ENCODE measurements around the gene EPB41L5.
"Not testable (repeated sequence)": the region's sequence is repeated elsewhere in the genome, so short reads cannot be mapped to it uniquely, and the experiment has no call there.

The EPB41L5 gene

DNA sequence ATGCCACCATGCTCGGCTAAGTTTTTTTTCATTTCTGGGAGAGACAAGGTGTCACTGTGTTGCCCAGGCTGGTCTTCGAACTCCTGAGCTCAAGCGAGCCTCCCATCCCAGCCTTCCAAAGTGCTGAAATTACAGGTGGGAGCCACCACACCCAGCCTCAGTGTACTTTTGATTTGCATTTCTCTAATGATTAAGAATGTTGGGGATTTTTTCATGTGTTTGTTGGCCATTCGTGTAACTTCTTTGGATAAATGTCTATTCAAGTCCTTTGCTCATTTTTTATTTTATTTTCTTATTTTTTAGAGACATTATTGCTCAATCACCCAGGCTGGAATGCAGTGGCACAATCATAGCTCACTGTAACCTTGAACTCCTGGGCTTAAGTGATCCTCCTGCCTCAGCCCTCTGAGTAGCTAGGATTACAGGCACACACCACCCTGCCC lies 137.2 kb downstream of the EPB41L5 start:
- TF ChIP-seq, protein P1, sequence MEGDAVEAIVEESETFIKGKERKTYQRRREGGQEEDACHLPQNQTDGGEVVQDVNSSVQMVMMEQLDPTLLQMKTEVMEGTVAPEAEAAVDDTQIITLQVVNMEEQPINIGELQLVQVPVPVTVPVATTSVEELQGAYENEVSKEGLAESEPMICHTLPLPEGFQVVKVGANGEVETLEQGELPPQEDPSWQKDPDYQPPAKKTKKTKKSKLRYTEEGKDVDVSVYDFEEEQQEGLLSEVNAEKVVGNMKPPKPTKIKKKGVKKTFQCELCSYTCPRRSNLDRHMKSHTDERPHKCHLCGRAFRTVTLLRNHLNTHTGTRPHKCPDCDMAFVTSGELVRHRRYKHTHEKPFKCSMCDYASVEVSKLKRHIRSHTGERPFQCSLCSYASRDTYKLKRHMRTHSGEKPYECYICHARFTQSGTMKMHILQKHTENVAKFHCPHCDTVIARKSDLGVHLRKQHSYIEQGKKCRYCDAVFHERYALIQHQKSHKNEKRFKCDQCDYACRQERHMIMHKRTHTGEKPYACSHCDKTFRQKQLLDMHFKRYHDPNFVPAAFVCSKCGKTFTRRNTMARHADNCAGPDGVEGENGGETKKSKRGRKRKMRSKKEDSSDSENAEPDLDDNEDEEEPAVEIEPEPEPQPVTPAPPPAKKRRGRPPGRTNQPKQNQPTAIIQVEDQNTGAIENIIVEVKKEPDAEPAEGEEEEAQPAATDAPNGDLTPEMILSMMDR (IDR thresholded peaks at IDR 0.05; ENCODE audit: low read depth, low read length): no peak
- H3K4me3 ChIP-seq (replicated peaks in 1 of 2; ENCODE audit: low read depth in 2 of 2, low read length in 2 of 2): no peak overlapping the region

DNA sequence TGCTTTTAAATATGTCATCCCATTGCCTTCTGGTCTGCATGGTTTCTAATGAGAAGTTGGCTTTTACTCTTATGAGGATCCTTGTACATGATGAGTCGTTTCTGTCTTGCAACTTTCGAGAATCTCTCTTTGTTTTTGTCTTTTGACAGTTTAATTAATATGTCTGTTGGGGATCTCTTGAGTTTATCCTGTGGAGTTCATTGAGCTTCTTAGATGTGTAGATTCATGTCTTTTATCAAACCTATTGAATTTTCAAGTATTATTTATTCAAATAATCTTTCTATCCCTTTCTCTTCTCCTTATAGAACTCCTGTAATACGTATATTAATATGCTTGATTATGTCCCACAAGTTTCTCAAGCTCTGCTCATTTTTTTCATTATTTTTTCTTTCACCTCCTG lies 142.4 kb downstream of the EPB41L5 start:
- no peak overlapping the region for H3K4me3 ChIP-seq (replicated peaks in 1 of 2; ENCODE audit: low read depth in 2 of 2, low read length in 2 of 2)
- DNase-seq (ENCODE audit: low read depth in 2 of 2): no peak
- TF ChIP-seq, protein P1 (IDR thresholded peaks at IDR 0.05; ENCODE audit: low read depth, low read length): no peak

More for the DNA sequence above, 137.2 kb downstream of the EPB41L5 start:
- peak in 1 of 2 donors; percentile 20 for DNase-seq (ENCODE audit: low read depth in 2 of 2)

DNA sequence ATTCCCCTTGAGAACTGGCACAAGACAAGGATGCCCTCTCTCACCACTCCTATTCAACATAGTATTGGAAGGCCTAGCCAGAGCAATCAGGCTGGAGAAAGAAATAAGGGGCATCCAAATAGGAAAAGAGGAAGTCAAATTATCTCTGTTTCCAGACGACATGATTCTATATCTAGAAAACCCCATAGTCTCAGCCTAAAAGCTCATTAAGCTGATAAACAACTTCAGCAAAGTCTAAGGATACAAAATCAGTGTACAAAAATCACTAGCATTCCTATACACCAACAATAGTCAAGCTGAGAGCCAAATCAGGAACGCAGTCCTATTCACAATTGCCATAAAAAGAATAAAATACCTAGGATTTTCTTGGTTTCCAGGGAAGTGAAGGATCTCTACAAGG lies 145.8 kb downstream of the EPB41L5 start:
- H3K4me3 ChIP-seq (replicated peaks in 1 of 2; ENCODE audit: low read depth in 2 of 2, low read length in 2 of 2); DNase-seq (ENCODE audit: low read depth in 2 of 2): not testable (repeated sequence)

DNA sequence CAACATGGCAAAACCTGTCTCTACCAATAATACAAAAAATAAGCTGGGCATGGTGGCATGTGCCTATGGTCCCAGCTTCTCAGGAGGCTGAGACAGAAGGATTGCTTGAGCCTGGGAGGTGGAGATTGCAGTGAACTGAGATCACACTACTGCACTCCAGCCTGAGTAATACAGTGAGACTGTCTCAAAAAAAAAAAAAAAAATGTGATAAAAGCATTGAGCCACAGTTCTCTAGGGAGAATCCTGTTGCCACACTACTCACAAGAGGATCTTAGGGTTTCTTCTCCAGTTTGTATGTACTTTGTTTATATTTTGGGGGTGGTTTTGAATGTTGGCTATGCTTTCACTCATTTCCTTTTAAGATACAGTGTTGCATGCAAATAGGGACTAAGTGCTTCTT lies 148.3 kb downstream of the EPB41L5 start:
- TF ChIP-seq, protein P1 (IDR thresholded peaks at IDR 0.05; ENCODE audit: low read depth, low read length): no peak
- no peak overlapping the region for H3K4me3 ChIP-seq (replicated peaks in 1 of 2; ENCODE audit: low read depth in 2 of 2, low read length in 2 of 2)
- DNase-seq (ENCODE audit: low read depth in 2 of 2): peak; percentile 41 to 68

DNA sequence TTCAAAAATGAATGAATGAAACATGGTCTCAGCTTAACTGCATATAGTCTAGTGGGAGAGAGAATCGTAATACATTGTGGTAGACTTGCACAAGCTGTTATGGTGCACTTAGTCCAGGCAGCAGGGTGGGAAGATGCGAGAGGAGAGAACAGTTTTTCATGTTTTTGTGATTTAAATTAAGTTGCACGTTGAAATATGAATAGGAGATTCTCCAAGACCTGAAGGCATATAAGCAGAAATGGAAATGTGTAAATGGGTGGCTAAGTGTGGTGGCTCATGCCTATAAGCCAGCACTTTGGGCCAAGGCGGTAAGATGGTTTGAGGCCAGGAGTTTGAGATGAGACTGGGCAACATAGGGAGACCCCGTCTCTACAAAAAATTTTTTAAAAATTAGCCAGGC lies 149.8 kb downstream of the EPB41L5 start:
- TF ChIP-seq, protein P1 (IDR thresholded peaks at IDR 0.05; ENCODE audit: low read depth, low read length): no peak
- H3K4me3 ChIP-seq (replicated peaks in 1 of 2; ENCODE audit: low read depth in 2 of 2, low read length in 2 of 2): no peak overlapping the region
- no peak for DNase-seq (ENCODE audit: low read depth in 2 of 2)

DNA sequence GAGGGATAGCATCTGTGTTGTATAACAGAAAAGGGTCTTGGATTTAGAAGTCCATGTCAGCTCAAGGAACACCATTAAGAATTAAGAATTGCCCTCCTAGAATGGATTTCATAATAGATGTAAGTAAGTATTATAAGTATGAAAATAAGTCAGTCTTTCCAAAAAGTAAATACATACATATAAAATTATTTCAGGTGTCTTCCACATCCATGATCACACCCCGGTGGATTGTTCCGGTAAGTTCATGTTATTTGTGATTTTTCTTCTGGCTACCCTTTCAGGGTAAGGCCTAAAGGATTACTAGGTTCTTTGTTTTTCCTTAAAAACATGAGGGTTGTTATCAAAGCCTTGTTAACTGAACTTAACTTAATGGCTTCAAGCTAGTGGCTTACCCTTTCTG lies 154.4 kb downstream of the EPB41L5 start:
- peak in 1 of 2 donors; percentile 10 for DNase-seq (ENCODE audit: low read depth in 2 of 2)
- H3K4me3 ChIP-seq (replicated peaks in 1 of 2; ENCODE audit: low read depth in 2 of 2, low read length in 2 of 2): no peak overlapping the region
- TF ChIP-seq, protein P1 (IDR thresholded peaks at IDR 0.05; ENCODE audit: low read depth, low read length): no peak

DNA sequence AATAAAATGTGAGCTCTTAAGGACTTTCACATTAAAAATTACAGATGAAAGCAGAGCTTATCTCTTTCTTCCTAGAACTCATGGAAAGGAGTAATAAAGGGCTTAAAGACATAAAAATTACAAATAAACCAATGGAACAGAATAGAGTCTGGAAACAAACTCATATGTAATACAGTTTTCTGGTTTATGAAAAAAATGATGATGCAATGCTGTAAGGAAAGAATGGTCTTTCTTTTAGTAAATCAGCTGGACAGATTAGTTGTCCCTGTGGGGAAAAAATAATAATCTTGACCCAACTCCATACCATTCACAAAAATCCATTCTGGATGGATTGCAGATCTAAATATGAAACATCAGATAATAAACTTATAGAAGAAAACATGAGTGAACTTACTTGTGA lies 156.1 kb downstream of the EPB41L5 start:
- H3K4me3 ChIP-seq (replicated peaks in 1 of 2; ENCODE audit: low read depth in 2 of 2, low read length in 2 of 2): no peak overlapping the region
- TF ChIP-seq, protein P1 (IDR thresholded peaks at IDR 0.05; ENCODE audit: low read depth, low read length): no peak

More for the DNA sequence above, 156.1 kb downstream of the EPB41L5 start:
- no peak for DNase-seq (ENCODE audit: low read depth in 2 of 2)

All from cardiac fibroblast (primary cell).